Esophagus mucosa (tissue), 1 donor: ENCODE results near the gene LITAF. TPM values are rescaled to one million over a fixed set of nuclear protein-coding genes. Genes with fewer than 3 reads are reported as not detected.
"Not testable (repeated sequence)": the region's sequence is repeated elsewhere in the genome, so short reads cannot be mapped to it uniquely, and the experiment has no call there.

Source experiments
- ATAC-seq: fragments of 200-7000 bp; cut with Tn5 transposase; one replicate; pipeline ENCODE4 v1.9.1; 2020
- total RNA-seq: library from RNA; stranded (reverse); gene quantifications from one replicate; pipeline ENCODE4 v1.2.4, GENCODE V29; 2023
- donor health status: DM: yes; HTN: yes; CAD: no.

LITAF gene
- total RNA-seq, 1 donor from 2014 or later, result 36.9 TPM

- ATAC-seq, result peak; percentile 73
Observed at GRCh38 chr16:11597235-11598095, 10.7 kb upstream of the LITAF start.

GRCh38 chr16:11596572-11597226, 10.0 kb upstream of the LITAF start:
- ATAC-seq, result peak; percentile 45

- no peak for ATAC-seq
Observed at GRCh38 chr16:11593581-11593980, 6.9 kb upstream of the LITAF start.

- ATAC-seq, result not testable (repeated sequence)
Observed at GRCh38 chr16:11593076-11593475, 6.4 kb upstream of the LITAF start.

- ATAC-seq, result not testable (repeated sequence)
Observed at GRCh38 chr16:11591630-11592029, 4.9 kb upstream of the LITAF start.

GRCh38 chr16:11589198-11589550, 2.5 kb upstream of the LITAF start:
- no peak for ATAC-seq

- no peak for ATAC-seq
Observed at GRCh38 chr16:11588321-11589197, 1.8 kb upstream of the LITAF start.

- no peak for ATAC-seq
Observed at GRCh38 chr16:11587643-11588247, 1.0 kb upstream of the LITAF start.

- ATAC-seq, result no peak
Observed at GRCh38 chr16:11586378-11586855, 302 bp downstream of the LITAF start.

GRCh38 chr16:11585460-11586377, 1.0 kb downstream of the LITAF start:
- peak; percentile 15 for ATAC-seq

GRCh38 chr16:11583889-11584565, 2.7 kb downstream of the LITAF start:
- no peak for ATAC-seq

GRCh38 chr16:11583166-11583565, 3.6 kb downstream of the LITAF start:
- ATAC-seq, result no peak

GRCh38 chr16:11582157-11582814, 4.4 kb downstream of the LITAF start:
- ATAC-seq, result no peak

- ATAC-seq, result no peak
Observed at GRCh38 chr16:11581678-11582077, 5.0 kb downstream of the LITAF start.

- ATAC-seq, result no peak
Observed at GRCh38 chr16:11580451-11581086, 6.2 kb downstream of the LITAF start.

GRCh38 chr16:11577290-11577660, 9.4 kb downstream of the LITAF start:
- ATAC-seq, result not testable (repeated sequence)

- no peak for ATAC-seq
Observed at GRCh38 chr16:11576427-11577289, 10.1 kb downstream of the LITAF start.

GRCh38 chr16:11575223-11575589, 11.5 kb downstream of the LITAF start:
- ATAC-seq, result no peak
